Measurements from ENCODE around the gene TSSK6. TPM values are rescaled to one million over a fixed set of nuclear protein-coding genes. Genes with fewer than 3 reads are reported as not detected.

The TSSK6 gene
- total and polyA plus RNA-seq, 2 experiments from 2014 or later = 0.87 to 1.3 TPM

GRCh38 chr19:19547674-19548336, 32.5 kb upstream of the TSSK6 start:
- Histone ChIP-seq H3K4me3 (no peak overlapping the region), H2AFZ (no peak overlapping the region), H3K36me3 (replicated peaks; ENCODE audit: insufficient read depth, low read depth) (no peaks in the 10 kb centered on the region), H3K4me2 (no peak overlapping the region), H3K27ac (no peak overlapping the region), H3K27me3 (no peaks in the 10 kb centered on the region), H3K79me2 (no peaks in the 10 kb centered on the region), H3K9me3 (ENCODE audit: low read depth) (no peaks in the 10 kb centered on the region), H4K20me1 (ENCODE audit: insufficient read depth, poor library complexity, severe bottlenecking) (no peaks in the 10 kb centered on the region), H3K9me2 (replicated peaks; ENCODE audit: insufficient read depth) (no peaks in the 10 kb centered on the region), H3K4me1 (ENCODE audit: insufficient read depth) (peaks cover 7% of the 10 kb centered on the region)
- no peak for DNase-seq (ENCODE audit: low spot score)
- TF ChIP-seq CTCF (IDR thresholded peaks at IDR 0.05; ENCODE audit: poor library complexity) = no peak
- WGBS (ENCODE audit: low lambda C conversion rate, missing lambda C conversion rate) = 80% methylated on average over 14 of the region's 15 CpGs

- Histone ChIP-seq H3K4me1 (ENCODE audit: insufficient read depth) (peaks cover 7% of the 10 kb centered on the region), H4K20me1 (ENCODE audit: insufficient read depth, poor library complexity, severe bottlenecking) (no peaks in the 10 kb centered on the region), H3K9me2 (replicated peaks; ENCODE audit: insufficient read depth) (no peaks in the 10 kb centered on the region), H3K79me2 (no peaks in the 10 kb centered on the region), H3K9me3 (ENCODE audit: low read depth) (no peaks in the 10 kb centered on the region), H3K4me3 (no peak overlapping the region), H2AFZ (no peak overlapping the region), H3K36me3 (replicated peaks; ENCODE audit: insufficient read depth, low read depth) (no peaks in the 10 kb centered on the region), H3K27ac (no peak overlapping the region), H3K4me2 (no peak overlapping the region), H3K27me3 (no peaks in the 10 kb centered on the region)
- DNase-seq (ENCODE audit: low spot score) = no peak
- TF ChIP-seq CTCF (IDR thresholded peaks at IDR 0.05; ENCODE audit: poor library complexity) (no peak), EZH2 (IDR thresholded peaks at IDR 0.05; ENCODE audit: borderline replicate concordance) (no peak), EZH2phosphoT487 (IDR thresholded peaks at IDR 0.05; ENCODE audit: low read depth, severe bottlenecking, unreplicated experiment) (no peak)
- WGBS (ENCODE audit: low lambda C conversion rate, missing lambda C conversion rate) = 87% methylated on average over 18 of the region's 19 CpGs
Measured at GRCh38 chr19:19546751-19547162, 31.4 kb upstream of the TSSK6 start.

GRCh38 chr19:19545707-19546106, 30.4 kb upstream of the TSSK6 start:
- Histone ChIP-seq H3K9me3 (ENCODE audit: low read depth) (no peaks in the 10 kb centered on the region), H2AFZ (no peak overlapping the region), H3K36me3 (replicated peaks; ENCODE audit: insufficient read depth, low read depth) (no peaks in the 10 kb centered on the region), H3K79me2 (no peaks in the 10 kb centered on the region), H3K4me2 (no peak overlapping the region), H3K27me3 (no peaks in the 10 kb centered on the region), H3K4me3 (no peak overlapping the region), H3K4me1 (ENCODE audit: insufficient read depth) (peaks cover 6% of the 10 kb centered on the region), H3K9me2 (replicated peaks; ENCODE audit: insufficient read depth) (no peaks in the 10 kb centered on the region), H4K20me1 (ENCODE audit: insufficient read depth, poor library complexity, severe bottlenecking) (no peaks in the 10 kb centered on the region), H3K27ac (no peak overlapping the region)
- DNase-seq (ENCODE audit: low spot score) = no peak
- 96% methylated on average over 23 of the region's 23 CpGs for WGBS (ENCODE audit: low lambda C conversion rate, missing lambda C conversion rate)
- TF ChIP-seq EZH2phosphoT487 (IDR thresholded peaks at IDR 0.05; ENCODE audit: low read depth, severe bottlenecking, unreplicated experiment) = no peak

- Histone ChIP-seq H3K36me3 (replicated peaks; ENCODE audit: insufficient read depth, low read depth) (no peaks in the 10 kb centered on the region), H3K9me3 (ENCODE audit: low read depth) (no peaks in the 10 kb centered on the region), H2AFZ (no peak overlapping the region), H3K27me3 (no peaks in the 10 kb centered on the region), H4K20me1 (ENCODE audit: insufficient read depth, poor library complexity, severe bottlenecking) (no peaks in the 10 kb centered on the region), H3K27ac (no peak overlapping the region), H3K4me3 (no peak overlapping the region), H3K4me2 (no peak overlapping the region), H3K4me1 (ENCODE audit: insufficient read depth) (no peaks in the 10 kb centered on the region), H3K79me2 (no peaks in the 10 kb centered on the region), H3K9me2 (replicated peaks; ENCODE audit: insufficient read depth) (no peaks in the 10 kb centered on the region)
- DNase-seq (ENCODE audit: low spot score) = no peak
- 98% methylated on average over 43 of the region's 53 CpGs for WGBS (ENCODE audit: low lambda C conversion rate, missing lambda C conversion rate)
- TF ChIP-seq EZH2phosphoT487 (IDR thresholded peaks at IDR 0.05; ENCODE audit: low read depth, severe bottlenecking, unreplicated experiment) (no peak), EZH2 (IDR thresholded peaks at IDR 0.05; ENCODE audit: borderline replicate concordance) (no peak)
Measured at GRCh38 chr19:19544954-19545591, 29.7 kb upstream of the TSSK6 start.

Measured in hepatocyte (in vitro differentiated cells).